ENCODE data around the gene FLAD1. TPM values are rescaled to one million over a fixed set of nuclear protein-coding genes. Genes with fewer than 3 reads are reported as not detected.

FLAD1 gene
- total RNA-seq, 1 experiment from 2014 or later, result 88.3 TPM

GRCh38 chr1:154961207-154962155 lies 21.7 kb upstream of the FLAD1 start, which contains the start of gene PYGO2 (continued):
- TF ChIP-seq, protein P1, sequence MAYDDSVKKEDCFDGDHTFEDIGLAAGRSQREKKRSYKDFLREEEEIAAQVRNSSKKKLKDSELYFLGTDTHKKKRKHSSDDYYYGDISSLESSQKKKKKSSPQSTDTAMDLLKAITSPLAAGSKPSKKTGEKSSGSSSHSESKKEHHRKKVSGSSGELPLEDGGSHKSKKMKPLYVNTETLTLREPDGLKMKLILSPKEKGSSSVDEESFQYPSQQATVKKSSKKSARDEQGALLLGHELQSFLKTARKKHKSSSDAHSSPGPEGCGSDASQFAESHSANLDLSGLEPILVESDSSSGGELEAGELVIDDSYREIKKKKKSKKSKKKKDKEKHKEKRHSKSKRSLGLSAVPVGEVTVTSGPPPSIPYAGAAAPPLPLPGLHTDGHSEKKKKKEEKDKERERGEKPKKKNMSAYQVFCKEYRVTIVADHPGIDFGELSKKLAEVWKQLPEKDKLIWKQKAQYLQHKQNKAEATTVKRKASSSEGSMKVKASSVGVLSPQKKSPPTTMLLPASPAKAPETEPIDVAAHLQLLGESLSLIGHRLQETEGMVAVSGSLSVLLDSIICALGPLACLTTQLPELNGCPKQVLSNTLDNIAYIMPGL (CRISPR knock-in tag; IDR thresholded peaks at IDR 0.05), result peak; percentile 92; the same call in 1 of the 2 replicates
- TF ChIP-seq GRHL2 (CRISPR knock-in tag; IDR thresholded peaks at IDR 0.05; ENCODE audit: insufficient replicate concordance, severe bottlenecking) (no peak), ZNF671 (CRISPR knock-in tag; IDR thresholded peaks at IDR 0.05) (peak; percentile 84; the same call in 1 of the 2 replicates), ZMAT4 (CRISPR knock-in tag; IDR thresholded peaks at IDR 0.05) (peak; percentile 3; the same call in 1 of the 2 replicates), RELA (CRISPR knock-in tag; IDR thresholded peaks at IDR 0.05; ENCODE audit: borderline replicate concordance) (0 out of 2 replicates have a peak, but pooled peaks have one; percentile 58), RORB (CRISPR knock-in tag; IDR thresholded peaks at IDR 0.05) (no peak), ZNF121 (CRISPR knock-in tag; IDR thresholded peaks at IDR 0.05) (no peak), ERG (CRISPR knock-in tag; IDR thresholded peaks at IDR 0.05) (peak; percentile 75), SOX15 (CRISPR knock-in tag; IDR thresholded peaks at IDR 0.05) (no peak), ZNF263 (CRISPR knock-in tag; IDR thresholded peaks at IDR 0.05; ENCODE audit: low read depth) (no peak), ZNF396 (CRISPR knock-in tag; IDR thresholded peaks at IDR 0.05; ENCODE audit: borderline replicate concordance) (no peak)
- TF ChIP-seq, protein P2, sequence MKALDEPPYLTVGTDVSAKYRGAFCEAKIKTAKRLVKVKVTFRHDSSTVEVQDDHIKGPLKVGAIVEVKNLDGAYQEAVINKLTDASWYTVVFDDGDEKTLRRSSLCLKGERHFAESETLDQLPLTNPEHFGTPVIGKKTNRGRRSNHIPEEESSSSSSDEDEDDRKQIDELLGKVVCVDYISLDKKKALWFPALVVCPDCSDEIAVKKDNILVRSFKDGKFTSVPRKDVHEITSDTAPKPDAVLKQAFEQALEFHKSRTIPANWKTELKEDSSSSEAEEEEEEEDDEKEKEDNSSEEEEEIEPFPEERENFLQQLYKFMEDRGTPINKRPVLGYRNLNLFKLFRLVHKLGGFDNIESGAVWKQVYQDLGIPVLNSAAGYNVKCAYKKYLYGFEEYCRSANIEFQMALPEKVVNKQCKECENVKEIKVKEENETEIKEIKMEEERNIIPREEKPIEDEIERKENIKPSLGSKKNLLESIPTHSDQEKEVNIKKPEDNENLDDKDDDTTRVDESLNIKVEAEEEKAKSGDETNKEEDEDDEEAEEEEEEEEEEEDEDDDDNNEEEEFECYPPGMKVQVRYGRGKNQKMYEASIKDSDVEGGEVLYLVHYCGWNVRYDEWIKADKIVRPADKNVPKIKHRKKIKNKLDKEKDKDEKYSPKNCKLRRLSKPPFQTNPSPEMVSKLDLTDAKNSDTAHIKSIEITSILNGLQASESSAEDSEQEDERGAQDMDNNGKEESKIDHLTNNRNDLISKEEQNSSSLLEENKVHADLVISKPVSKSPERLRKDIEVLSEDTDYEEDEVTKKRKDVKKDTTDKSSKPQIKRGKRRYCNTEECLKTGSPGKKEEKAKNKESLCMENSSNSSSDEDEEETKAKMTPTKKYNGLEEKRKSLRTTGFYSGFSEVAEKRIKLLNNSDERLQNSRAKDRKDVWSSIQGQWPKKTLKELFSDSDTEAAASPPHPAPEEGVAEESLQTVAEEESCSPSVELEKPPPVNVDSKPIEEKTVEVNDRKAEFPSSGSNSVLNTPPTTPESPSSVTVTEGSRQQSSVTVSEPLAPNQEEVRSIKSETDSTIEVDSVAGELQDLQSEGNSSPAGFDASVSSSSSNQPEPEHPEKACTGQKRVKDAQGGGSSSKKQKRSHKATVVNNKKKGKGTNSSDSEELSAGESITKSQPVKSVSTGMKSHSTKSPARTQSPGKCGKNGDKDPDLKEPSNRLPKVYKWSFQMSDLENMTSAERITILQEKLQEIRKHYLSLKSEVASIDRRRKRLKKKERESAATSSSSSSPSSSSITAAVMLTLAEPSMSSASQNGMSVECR (CRISPR knock-in tag; IDR thresholded peaks at IDR 0.05; ENCODE audit: borderline replicate concordance), result peak; percentile 85; the same call in 1 of the 2 replicates
- TF ChIP-seq, protein P3, sequence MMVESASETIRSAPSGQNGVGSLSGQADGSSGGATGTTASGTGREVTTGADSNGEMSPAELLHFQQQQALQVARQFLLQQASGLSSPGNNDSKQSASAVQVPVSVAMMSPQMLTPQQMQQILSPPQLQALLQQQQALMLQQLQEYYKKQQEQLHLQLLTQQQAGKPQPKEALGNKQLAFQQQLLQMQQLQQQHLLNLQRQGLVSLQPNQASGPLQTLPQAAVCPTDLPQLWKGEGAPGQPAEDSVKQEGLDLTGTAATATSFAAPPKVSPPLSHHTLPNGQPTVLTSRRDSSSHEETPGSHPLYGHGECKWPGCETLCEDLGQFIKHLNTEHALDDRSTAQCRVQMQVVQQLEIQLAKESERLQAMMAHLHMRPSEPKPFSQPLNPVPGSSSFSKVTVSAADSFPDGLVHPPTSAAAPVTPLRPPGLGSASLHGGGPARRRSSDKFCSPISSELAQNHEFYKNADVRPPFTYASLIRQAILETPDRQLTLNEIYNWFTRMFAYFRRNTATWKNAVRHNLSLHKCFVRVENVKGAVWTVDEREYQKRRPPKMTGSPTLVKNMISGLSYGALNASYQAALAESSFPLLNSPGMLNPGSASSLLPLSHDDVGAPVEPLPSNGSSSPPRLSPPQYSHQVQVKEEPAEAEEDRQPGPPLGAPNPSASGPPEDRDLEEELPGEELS (CRISPR knock-in tag; IDR thresholded peaks at IDR 0.05), result peak; percentile 86

DNA sequence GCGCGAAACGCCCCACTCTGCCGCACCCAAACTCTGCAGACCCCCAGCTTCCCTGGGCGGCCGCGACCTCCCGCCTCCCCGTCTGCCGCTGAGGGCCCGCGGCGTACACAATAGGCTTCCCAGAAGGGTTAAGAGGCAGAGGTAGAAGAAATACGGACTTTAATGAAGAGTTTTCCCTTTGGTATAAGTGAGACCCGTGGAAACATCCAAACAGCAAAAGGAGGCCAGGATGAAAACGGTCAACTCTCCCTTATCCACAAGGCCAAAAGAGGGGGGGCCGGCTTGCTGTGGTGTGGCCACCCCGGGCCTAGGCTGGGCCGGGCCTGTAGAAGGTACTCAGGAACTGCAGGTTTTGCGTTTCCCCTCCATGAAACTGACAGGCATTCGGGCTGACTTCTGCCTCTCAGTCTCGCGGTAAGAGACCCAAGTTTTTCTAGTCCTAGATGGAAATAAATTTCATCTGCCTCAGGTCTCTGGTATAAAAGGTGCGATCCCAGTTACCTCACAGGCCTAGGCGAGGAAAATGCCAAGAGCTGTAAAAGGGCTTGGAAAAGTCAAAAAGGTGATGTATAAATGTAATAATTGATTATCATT lies 20.9 kb upstream of the FLAD1 start:
- Mint-ChIP-seq H3K36me3 (peaks cover 50% of the 10 kb centered on the region), H3K4me3 (peak overlapping the region; percentile 81), H3K9me3 (no peaks in the 10 kb centered on the region), H3K4me1 (peaks cover 26% of the 10 kb centered on the region), H3K27me3 (ENCODE audit: low read depth) (no peaks in the 10 kb centered on the region), H3K27ac (peak overlapping the region; percentile 91)
- ATAC-seq, result peak; percentile 20
- DNase-seq (ENCODE audit: low spot score), result no peak
- TF ChIP-seq, protein P1 (CRISPR knock-in tag; IDR thresholded peaks at IDR 0.05), result 0 out of 2 replicates have a peak, but pooled peaks have one; percentile 11
- TF ChIP-seq ATF1 (CRISPR knock-in tag; IDR thresholded peaks at IDR 0.05) (no peak), E2F5 (CRISPR knock-in tag; IDR thresholded peaks at IDR 0.05) (peak; percentile 40; the same call in 1 of the 2 replicates), IRF2 (CRISPR knock-in tag; IDR thresholded peaks at IDR 0.05; ENCODE audit: borderline replicate concordance, low read depth) (no peak), ESRRA (CRISPR knock-in tag; IDR thresholded peaks at IDR 0.05; ENCODE audit: borderline replicate concordance) (no peak), ZNF671 (CRISPR knock-in tag; IDR thresholded peaks at IDR 0.05) (no peak)
- ChIA-PET POLR2A (interaction anchor here (1.0 to 3.2 kb wide), 6 partner anchors 8 to 37 kb away, joined by 6 to 26 read pairs (median 9); partner anchors contain the start of genes FLAD1 and SHC1), CTCF (interaction anchor here (0.9 to 4.1 kb wide), 11 partner anchors 10 to 211 kb away, joined by 4 to 33 read pairs (median 7); partner anchors contain the start of genes FLAD1, KRTCAP2, LENEP and PMVK)
